Fibroblast of skin of scalp (primary cell): Measurements from ENCODE around the gene EFCC1.

ENCODE experiments used
- DNase-seq: peaks from one replicate; pipeline ENCODE4 v3.0.0-alpha.2; 2013

Gene EFCC1

DNA sequence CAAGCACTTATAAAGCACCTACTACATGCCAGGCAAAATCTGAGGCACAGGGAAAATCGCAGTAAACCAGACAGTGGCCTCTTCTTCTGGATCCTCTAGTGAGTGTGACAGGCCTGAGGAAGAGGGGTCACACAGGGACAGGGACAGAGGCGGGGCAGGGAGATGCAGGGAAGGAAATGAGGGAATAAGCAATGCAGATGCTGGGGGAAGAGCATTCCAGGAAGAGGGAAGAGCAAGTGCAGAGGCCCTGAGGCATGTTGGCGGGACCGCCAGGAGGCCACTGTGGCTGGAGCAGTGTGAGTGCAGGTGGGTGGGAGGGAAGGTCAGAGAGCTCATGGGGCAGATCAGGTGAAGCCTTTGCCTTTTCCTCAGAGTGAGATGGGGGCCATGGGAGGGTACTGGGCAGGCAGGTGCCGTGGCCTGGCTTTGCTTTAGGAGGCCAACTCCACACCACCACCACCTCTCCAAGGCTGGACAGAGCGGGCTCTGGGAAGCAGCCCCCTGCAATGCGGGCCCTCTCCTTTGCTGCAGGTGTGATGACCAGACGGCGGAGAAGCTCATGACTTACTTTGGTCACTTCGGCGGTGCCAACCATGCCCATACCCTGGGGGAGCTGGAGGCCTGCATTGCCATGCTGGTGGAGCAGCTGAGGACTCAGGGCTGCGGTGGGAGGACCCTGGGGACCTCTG is 32.7 kb downstream of the EFCC1 start:
- no peak for DNase-seq

DNA sequence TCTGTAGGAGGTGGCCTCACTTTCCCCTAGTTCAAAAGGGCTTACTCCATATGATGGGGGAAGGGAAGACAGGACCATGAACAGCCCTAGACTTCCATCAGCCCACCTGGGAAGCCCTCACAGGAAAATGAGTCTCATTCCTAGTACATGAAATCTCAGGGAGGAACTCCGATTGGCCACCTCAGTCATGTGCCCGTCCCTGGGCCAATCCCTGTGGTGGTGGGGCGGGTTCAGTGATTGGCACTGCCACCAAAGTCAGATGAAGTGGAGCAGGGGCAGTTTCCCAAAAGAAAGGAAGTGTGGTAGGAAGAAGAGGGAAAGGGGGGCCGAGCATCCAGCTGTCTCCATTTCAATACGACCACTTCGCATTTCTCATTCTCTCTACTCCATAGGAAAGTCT is 33.5 kb downstream of the EFCC1 start:
- no peak for DNase-seq

DNA sequence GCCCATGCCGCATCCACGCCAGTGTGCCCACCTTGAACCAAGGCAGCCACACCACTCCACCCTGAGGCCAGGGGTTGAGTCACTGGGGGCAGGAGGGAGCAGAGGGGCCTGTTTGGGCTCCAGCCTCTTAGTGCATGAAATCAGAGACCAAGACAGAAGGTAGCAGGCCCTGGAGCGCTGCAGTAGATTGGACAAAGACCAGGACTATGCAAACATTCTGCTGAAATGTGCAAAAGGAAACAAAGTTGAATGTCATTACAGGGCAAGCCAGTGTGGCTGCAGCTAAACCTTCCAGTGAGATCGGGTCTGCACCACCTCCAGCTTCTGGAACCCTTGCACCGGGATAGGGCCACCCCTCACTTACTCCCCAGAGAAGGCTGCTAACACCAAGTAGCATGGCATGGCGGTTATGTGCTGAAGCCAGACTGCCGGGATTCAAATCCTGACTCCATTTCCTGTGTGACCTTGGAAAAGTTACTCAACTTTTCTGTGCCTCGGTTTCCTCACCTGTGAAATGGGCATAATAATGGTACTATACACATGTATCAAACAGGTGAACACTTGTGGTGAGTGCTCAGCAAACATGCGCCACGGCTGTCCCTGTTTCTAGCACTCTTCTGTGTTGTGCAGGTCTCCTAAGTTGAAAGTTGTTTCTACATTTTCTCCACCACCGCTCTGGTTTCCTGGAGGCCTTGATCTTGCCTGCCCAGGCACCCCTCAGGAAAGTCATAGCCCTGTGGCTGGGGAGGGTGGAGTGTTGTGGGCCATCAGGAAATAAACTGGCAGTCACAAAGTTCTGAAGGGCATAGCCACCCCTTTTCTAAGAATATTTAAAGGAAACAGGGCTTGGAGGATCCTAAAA is 34.5 kb downstream of the EFCC1 start:
- DNase-seq, result no peak

DNA sequence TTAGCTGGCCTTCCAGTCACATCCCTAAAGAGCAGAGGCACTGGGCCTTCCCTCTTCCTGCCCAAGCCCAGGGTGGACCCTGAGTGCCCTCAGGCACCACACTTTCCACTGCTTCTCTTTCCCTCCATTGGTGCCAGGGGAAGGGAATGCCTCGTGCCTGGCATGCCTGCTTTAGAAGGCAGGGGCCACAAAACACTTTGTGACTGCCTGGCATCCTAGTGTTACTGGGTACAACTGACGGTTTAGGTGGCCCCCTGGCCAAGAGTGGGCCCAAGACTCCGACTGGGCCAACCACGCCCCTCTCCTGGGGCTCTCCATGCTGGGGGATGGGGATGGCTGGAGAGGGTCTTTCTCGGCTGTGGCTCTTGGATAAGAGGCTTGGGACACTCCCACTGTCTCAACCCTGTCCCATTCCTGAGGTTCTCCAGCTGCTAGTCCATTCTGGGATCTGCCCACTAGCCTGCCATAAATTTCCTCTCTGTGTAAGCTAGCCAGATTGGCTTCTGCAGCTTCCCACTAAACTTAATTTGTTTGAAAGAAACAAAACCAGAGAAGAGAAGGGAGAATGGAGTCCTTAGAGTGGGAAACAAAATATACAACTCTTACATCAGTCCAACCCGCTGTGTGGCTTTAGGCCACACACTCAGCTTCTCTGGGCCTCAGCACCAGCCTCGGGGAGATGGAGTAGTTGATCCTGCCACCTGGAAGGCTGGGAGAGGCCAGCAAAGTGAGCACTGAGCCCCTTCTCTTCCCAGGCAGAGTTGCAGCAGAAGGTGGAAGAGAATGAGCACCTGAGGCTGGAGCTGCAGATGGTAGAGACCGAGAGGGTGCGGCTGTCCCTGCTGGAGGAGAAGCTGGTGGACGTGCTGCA is 35.4 kb downstream of the EFCC1 start:
- no peak for DNase-seq

DNA sequence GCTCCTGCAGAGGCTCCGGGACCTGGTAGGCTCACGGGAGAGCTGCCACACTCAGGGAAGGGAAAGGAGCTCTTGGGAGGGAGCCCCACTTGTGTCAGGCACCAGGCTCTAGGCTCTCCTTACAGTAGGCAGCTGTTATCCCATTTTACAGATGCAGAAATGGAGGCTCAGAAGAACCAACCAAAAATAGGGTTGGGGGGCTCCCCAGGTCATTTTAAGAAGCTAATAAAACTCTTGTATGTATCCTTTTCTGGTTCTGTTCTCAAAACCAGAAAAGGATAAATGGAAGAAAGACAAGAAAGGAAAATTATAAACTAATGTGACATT is 36.0 kb downstream of the EFCC1 start:
- no peak for DNase-seq

DNA sequence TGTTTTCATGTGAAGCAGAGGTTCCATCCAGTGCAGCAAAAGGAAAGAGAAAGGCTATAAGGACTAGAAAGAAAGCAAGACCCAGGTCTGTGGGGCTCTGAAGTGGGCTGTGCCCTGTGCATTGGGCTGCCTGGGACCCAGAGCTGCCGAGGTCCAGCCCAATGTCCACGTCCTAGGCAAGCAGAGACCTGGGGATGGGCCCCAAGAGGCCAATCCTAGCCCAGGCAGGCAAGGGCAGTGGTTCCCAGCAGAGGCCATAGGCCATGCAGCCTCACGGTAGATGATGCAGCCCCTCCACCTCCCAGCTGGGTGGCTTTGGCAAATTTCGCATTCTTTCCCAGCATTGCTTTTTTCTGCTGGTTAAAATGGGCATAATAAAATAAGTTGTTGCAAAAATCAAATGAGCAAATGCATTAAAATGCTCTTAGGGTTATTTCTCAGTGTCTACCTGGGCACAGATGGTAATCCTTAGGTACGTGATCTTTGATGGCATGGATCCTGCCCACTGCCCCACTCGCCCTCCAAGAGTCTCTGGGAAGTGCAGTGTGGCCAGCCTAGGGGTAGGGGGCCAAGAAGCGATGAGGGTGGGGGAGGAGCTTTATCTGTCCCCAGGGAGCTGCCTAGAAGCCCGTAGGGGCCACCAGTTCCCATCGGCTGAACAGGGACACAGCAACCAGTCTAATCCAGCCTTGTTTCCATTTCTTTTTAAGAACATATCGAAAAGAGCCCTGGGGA is 37.2 kb downstream of the EFCC1 start:
- no peak for DNase-seq

DNA sequence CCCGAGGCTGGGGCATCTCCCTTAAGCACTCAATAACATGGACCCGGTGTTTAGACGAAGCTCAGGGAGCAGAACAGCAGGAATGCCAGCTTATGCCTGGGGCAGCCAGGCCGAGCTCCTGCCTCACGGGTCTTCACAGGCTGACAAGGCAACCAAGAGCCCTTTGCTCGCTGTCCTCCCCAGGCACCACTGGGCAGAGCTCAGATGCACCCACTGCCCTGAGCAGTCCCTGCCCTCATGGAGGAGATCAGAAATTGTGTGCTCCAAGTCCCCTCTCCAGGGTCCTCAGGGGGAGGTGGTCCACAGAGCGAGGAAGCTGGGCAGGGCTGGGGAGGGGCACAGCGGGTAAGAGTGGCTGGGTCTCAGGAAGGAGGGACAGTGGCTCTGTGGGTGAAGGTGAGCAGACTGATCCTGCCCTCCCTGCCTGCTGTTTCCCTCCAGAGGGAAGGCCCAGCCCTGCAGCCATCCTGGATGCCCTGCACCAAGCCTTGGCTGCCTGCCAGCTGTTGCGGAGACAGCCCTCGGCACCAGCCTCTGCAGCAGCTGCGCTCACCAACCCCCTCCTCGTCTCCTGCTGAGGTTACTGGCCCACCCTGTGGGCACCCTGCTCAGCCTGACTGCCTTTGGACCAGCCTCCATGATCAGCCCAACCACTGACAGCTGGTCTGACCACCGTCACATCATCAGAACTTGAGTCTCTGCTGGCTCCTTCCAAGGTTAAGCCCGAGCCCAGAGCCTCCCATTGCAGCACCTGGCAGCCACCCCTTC is 38.4 kb downstream of the EFCC1 start:
- DNase-seq, result no peak

DNA sequence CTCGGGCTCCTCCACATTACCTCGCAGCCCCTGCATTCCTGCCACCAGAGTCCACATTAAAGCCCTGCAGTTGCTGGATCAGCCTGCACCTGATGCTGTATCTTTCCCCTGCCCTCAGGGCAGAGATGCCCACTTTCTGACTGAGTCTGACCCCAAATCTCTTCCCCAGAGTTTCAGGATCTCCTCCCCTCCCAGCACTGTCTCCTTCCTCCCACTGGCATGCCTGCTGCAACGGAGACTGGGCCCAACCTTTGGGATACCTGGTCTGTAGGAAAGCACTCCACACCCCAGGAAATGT is 38.9 kb downstream of the EFCC1 start:
- DNase-seq, result no peak

DNA sequence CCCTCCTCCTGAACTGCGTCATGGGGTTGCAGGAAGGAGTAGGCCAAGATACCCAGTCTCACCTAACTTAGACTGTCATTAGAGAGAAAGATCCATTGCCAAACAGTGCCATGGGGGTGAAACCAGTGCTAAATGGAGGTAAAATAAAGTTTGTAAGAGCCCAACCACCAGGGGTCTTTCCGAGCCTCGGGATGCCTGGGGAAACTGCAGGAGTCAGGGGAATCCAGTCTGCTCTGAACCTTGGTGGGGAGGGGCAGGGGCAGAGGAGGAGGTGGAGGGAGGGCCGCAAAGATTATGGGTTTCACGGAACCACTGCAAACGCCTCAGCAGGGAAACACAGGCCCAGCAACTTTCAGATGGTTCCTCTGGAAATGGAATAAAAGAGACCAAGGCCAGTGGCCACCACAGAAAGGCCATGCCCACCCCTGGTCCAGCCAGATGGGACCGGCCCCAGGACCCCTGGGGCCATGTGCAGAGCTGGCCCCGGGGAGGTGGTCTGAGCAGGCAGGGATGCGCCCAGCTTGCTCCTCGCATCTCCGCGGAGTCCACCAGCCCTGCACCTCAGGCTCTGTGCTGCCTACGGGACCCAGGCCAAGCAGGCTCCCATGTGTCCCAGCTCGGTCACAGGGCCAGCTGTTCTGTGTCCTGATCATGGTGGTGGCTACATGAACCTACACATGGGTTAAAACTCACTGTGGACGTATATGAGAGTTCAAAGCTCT is 39.6 kb downstream of the EFCC1 start:
- no peak for DNase-seq

DNA sequence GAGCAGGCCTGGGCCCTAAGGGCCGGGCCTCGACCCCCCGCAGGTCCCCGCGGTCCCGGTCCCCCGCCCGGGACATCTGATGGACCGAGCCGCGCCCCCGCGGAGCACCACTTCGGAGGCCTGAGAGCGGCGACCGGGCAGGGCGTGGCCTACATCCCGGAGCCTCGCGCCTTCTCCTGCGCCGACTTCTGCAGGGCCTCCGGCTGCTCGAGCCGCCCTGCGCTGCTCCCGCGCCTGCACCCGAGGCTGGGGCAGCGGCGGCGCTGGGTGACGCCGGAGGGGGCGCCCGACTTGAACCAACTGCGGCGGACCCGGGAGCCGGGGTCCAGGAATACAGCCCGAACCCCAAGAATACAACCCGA is 44.6 kb downstream of the EFCC1 start:
- no peak for DNase-seq

DNA sequence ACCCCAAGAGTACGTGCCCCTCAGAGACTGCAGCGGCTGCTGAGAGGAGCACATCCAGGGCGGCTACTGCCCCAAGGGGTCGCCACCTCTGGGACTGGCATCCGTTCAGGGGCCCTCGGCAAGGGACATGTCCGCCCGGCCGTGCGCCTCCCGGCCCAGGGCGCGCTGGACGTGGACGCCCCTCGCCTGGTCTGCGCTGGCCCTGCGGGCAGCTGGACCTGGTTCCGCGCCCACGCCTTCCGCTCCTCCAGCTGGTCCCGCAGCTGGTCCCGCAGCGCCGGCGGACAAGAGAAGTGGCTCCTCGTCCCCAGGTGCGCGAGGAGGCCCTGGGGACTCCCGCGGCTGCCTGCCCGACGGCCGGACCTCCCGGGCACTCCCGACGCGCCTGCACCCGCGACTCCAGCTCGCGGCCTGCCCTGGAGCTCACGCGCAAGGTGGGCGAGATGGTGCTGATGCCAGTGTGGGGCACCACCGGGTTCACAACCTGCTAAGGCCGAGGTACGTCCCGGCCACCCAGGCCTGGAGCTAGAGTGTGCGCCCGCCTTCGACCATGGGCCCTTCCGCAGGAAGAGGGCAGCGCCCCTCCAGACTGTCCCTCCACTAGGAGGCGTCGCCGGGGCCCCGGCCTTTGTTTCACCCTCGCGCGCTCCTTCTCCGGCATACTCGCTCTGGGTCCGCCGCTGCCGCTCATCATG is 45.1 kb downstream of the EFCC1 start:
- no peak for DNase-seq

DNA sequence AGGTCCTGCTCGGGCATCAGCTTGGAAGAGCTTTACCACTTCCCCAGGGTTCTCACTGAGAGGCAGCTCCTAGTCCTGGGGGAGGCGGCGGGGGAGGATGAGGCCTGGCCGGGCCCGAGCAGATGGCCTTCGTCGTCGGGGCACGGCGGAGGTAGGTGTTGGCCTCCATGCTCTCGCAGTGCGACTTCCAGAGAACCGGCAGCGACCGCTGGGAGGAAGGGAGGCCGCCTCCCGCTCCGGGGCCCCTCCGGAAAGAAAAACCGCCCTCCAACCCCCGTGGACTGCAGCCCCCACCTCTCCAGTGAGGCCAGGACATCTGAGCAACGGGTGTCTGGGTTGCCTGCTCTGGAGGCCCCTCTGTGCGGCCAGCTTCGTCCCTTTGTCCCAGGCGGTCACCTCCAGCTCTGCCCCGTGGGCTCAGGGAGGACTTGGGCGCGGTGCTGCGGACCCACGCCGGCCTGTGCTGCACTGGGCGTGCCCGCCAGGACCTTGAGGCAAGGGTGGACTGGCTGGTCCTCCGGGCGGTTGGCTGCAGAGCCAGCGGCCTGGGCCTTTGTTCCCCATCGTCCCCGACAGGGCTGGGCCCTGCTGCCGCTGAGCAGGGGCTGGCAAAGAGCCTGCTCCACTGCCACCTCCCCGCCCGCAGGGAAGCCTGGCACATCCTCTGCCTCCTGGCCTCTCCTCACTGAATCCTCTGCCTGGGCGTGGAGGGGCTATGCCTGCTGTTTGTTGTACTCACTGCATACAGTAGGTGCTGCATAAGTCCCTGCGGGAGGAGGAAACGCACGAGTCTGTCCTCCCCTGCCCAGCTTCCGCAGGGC is 45.8 kb downstream of the EFCC1 start:
- no peak for DNase-seq

DNA sequence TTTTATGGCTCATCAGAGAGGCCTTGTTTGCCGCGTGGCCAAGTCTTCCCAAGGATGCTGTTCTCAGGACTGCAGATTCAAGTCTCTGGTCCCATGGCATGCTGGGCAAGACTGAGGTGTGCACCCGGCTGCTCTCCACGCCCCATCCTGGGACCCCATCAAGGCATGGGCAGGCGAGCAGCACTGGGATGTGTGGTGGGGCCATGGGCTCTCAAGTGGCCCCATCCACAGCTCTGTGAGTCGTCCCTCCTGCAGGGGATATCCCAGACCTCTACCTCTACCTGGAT is 46.4 kb downstream of the EFCC1 start:
- DNase-seq, result no peak

DNA sequence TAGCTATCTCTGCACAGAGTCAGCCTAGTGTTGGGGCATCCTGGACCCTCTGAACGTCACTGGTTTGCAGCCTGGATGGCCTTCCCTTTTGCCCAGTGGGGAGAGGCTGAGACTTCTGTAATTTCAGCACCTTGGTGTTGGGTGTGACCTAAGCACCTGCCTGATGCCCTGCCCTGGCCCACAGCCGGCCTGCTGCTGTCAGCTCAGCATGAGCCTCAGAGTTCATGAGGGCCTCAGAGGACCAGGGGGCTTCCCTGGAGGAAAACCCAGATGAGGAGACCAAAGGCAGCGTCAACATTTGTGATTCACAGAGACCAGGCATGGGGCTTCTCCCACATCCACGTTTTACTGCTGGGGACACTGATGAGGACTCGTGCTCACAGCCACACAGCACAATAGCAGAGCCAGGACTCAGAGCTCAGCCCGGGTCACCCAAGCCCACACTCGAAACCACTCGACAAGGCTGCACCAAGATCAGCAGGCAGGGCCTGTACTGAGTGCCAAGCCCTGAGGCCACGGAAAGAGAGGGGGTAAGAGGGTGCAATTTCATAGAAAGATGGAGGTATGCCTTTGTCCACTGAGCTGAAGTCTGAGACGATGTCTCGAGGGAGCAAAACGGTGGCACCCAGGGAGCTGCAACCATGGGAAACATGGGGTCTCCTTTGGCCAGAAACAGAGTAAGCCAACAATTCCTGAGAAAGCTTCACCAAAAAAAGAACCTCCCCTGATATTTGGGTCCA is 49.6 kb downstream of the EFCC1 start:
- no peak for DNase-seq

DNA sequence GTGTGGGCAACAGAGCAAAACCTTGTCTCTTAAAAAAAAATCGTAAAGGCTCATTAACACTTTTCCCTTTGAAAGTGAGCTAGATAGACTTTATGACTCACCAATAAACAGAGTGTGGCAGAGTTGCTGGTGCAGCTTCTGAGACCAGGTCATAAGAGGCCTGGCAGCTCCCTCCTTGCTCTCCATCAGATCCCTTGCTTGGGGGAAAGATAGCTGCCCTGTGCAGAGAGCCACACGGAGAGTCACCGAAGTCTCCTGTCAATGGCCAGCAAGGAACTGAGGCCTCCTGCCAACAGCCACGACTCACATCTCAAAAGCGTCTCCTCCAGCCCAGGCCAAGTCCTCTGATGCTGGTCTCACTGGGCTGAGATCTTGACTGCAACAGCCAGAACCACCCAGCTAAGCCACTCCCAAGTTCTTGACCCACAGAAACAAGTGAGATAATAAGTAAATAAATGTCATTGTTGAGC is 50.8 kb downstream of the EFCC1 start:
- no peak for DNase-seq

DNA sequence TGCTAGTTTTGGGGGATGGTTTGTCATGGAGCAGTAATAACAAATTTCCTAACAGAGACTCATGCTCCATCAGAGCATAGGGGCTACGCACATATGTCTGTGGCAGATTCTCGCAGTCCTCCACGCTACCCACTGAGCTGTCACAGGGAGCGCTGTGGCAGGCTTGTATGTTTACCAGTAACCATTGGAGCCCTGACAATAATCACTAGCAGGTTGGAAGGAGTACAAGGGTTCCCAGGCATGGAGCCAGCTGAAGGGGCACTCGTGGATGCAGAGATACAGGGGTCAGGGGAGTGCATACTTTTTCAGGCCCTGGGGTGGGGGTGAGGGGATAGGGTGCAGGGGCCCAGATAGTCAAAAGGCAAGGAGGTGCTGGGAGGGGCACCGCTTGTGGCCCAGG is 51.6 kb downstream of the EFCC1 start:
- no peak for DNase-seq

DNA sequence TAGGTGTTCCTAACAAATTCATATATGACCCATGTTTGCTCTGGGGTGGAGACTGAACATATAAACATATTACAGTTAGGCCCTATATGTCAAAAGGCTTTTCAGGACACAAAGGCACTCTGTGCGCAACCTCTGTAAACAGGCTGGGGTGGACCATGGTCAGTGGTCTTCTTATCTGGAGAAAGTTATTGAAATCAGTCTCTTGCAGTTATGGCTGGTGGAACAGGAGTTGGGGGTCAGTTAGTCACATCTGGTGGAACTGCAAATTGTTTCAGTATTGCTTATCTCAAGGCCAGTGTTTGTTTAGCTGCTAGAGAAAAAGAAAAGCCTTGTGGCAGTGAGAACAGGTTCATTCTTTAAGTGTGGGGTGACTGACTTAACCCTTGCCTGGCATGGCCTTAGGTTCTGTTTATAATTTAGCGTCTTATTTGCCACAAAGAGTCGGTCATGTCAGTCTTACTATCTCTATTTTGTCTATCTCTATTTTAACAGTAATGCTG is 53.6 kb downstream of the EFCC1 start:
- DNase-seq, result no peak

DNA sequence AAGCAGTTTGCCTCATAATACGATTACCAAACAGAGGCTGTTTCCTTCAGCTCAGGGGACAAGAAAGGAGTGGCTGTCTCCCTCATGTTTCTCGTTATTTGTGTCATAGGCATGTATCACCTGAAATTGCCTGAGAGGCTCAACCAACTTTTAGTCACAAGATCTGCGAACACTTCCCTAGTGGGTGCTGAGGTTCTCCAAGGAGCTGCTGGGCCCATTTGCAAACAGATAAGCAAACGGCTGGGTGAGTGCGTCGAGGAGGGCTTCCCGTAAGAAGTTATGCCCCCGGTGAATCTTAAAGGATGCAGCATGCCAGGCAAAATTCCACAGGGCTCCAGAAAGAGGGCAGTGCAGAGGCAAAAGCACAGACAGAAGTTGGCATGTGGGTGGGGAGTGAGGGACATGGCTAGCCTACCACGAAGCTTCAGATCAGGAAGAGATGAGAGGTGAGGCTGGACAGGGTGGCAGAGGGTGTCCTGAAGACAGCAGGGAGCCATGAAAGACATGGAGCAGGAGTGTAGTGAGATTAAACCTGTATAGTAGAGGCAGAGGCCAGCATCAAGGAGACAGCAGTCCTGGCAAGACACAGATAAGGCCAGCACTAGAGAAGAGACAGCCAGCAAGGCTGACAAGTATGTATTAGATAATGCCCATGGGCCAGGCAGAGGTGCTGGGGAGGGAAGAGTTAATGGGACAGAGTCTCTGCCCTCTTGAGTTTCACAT is 55.5 kb downstream of the EFCC1 start:
- DNase-seq, result no peak
